Nephron (organoid): ENCODE results near the gene FUZ.

Experiments used
- H3K27ac Mint-ChIP-seq, 3 experiments: 2 replicates each; pipeline ENCODE4 v1.8.0; 2020; ENCODE audit warnings: mixed read lengths in 3 of 3, mild to moderate bottlenecking in 2 of 3, moderate library complexity in 1 of 3
- H3K27me3 Mint-ChIP-seq: 2 replicates; pipeline ENCODE4 v1.8.0; 2021; ENCODE audit warnings: low read depth, mild to moderate bottlenecking, moderate library complexity, mixed read lengths
- H3K36me3 Mint-ChIP-seq: 2 replicates; pipeline ENCODE4 v1.8.0; 2020; ENCODE audit warnings: low read depth, mixed read lengths
- H3K4me1 Mint-ChIP-seq: 2 replicates; pipeline ENCODE4 v1.8.0; 2020; ENCODE audit warnings: mixed read lengths
- H3K4me3 Mint-ChIP-seq, 3 experiments: 2 replicates each; pipeline ENCODE4 v1.8.0; 2020; ENCODE audit warnings: mild to moderate bottlenecking in 3 of 3, mixed read lengths in 3 of 3, moderate library complexity in 2 of 3
- H3K9me3 Mint-ChIP-seq: 2 replicates; pipeline ENCODE4 v1.8.0; 2020; ENCODE audit warnings: mixed read lengths
- TF ChIP-seq, protein P1 (sequence below), 3 experiments: fragments of 200-600 bp; sonication (generic); IDR thresholded peaks; one replicate each; pipeline ENCODE4 v1.5.0; 2021; ENCODE audit warnings: antibody characterized with exemption in 3 of 3; ENCODE audit not compliant: unreplicated experiment in 3 of 3

Gene FUZ

DNA sequence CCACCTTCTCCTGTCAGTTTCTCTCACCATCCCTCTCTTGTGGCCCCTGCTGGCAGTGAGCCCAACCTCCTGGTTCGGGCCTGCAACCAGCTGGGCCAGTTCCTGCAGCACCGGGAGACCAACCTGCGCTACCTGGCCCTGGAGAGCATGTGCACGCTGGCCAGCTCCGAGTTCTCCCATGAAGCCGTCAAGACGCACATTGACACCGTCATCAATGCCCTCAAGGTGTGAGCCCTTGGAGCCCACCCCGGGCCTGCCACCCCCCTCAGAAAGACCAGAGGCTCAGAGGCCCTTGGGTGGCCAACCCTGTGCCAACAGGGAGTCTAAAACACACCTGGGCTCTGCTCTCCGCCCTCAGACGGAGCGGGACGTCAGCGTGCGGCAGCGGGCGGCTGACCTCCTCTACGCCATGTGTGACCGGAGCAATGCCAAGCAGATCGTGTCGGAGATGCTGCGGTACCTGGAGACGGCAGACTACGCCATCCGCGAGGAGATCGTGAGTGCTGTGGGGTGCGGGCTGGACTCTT is 13.8 kb downstream of the FUZ start:
- Mint-ChIP-seq H3K36me3 (peaks cover 54% of the 10 kb centered on the region), H3K4me1 (peaks cover 13% of the 10 kb centered on the region), H3K4me3 (no peak overlapping the region), H3K9me3 (no peaks in the 10 kb centered on the region), H3K27ac (no peak overlapping the region), H3K27me3 (no peaks in the 10 kb centered on the region)
- TF ChIP-seq, protein P1, sequence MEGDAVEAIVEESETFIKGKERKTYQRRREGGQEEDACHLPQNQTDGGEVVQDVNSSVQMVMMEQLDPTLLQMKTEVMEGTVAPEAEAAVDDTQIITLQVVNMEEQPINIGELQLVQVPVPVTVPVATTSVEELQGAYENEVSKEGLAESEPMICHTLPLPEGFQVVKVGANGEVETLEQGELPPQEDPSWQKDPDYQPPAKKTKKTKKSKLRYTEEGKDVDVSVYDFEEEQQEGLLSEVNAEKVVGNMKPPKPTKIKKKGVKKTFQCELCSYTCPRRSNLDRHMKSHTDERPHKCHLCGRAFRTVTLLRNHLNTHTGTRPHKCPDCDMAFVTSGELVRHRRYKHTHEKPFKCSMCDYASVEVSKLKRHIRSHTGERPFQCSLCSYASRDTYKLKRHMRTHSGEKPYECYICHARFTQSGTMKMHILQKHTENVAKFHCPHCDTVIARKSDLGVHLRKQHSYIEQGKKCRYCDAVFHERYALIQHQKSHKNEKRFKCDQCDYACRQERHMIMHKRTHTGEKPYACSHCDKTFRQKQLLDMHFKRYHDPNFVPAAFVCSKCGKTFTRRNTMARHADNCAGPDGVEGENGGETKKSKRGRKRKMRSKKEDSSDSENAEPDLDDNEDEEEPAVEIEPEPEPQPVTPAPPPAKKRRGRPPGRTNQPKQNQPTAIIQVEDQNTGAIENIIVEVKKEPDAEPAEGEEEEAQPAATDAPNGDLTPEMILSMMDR (IDR thresholded peaks at IDR 0.05; ENCODE audit: unreplicated experiment in 3 of 3), result no peak

DNA sequence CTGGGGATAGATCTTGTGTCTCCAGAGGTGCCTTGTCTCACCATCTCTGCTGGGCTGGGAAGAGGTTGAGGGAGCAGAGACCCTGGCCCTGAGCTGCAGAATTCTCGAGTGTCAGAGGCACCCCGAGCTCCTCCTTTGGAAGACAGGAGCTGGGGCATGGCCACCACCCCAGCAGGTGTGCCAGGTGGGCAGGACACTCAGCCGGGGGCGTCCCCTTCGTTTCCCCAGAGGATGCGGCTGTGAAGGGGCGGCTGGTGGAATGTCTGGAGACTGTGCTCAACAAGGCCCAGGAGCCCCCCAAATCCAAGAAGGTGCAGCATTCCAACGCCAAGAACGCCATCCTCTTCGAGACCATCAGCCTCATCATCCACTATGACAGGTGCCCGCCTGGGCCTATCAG is 14.5 kb downstream of the FUZ start:
- TF ChIP-seq, protein P1 (IDR thresholded peaks at IDR 0.05; ENCODE audit: unreplicated experiment in 3 of 3), result no peak
- Mint-ChIP-seq H3K4me1 (peaks cover 12% of the 10 kb centered on the region), H3K27me3 (no peaks in the 10 kb centered on the region), H3K36me3 (peaks cover 53% of the 10 kb centered on the region), H3K9me3 (no peaks in the 10 kb centered on the region), H3K27ac (no peak overlapping the region), H3K4me3 (no peak overlapping the region)

DNA sequence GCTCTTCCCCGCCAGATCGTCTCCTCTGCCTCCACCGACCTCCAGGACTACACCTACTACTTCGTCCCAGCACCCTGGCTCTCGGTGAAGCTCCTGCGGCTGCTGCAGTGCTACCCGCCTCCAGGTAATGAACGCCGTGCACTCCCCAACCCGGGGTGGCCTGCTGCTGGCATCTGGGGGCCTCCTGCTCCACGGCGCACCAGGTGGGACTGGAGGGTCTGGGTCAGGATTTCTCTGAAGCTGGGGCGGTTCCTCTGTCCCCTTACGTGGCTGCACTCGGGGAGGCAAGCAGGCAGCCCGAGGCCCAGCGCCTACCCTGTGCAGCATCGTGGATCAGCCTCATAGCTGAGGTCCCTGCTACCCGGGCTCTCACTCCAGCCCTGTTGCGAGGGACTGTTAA is 17.5 kb downstream of the FUZ start:
- Mint-ChIP-seq H3K4me3 (no peak overlapping the region), H3K36me3 (peaks cover 51% of the 10 kb centered on the region), H3K27me3 (no peaks in the 10 kb centered on the region), H3K9me3 (no peaks in the 10 kb centered on the region), H3K4me1 (peaks cover 4% of the 10 kb centered on the region), H3K27ac (no peak overlapping the region)
- TF ChIP-seq, protein P1 (IDR thresholded peaks at IDR 0.05; ENCODE audit: unreplicated experiment in 3 of 3), result no peak

DNA sequence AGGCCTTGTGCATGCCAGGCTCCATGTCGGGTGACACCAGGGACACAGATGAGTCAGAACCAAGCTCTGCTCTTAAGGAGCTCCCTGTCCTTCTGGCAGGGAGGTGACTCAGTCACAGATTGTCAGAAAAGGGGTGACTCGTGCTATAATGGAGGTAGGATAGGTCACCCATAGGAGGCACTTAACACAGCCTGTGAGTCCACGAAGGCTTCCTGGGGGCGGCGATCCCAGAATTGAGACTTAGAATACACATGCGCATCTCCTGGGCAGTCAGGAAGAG is 19.6 kb downstream of the FUZ start:
- no peak overlapping the region for H3K4me3 Mint-ChIP-seq
- TF ChIP-seq, protein P1 (IDR thresholded peaks at IDR 0.05; ENCODE audit: unreplicated experiment in 3 of 3), result no peak
- H3K27ac Mint-ChIP-seq, result no peak overlapping the region

DNA sequence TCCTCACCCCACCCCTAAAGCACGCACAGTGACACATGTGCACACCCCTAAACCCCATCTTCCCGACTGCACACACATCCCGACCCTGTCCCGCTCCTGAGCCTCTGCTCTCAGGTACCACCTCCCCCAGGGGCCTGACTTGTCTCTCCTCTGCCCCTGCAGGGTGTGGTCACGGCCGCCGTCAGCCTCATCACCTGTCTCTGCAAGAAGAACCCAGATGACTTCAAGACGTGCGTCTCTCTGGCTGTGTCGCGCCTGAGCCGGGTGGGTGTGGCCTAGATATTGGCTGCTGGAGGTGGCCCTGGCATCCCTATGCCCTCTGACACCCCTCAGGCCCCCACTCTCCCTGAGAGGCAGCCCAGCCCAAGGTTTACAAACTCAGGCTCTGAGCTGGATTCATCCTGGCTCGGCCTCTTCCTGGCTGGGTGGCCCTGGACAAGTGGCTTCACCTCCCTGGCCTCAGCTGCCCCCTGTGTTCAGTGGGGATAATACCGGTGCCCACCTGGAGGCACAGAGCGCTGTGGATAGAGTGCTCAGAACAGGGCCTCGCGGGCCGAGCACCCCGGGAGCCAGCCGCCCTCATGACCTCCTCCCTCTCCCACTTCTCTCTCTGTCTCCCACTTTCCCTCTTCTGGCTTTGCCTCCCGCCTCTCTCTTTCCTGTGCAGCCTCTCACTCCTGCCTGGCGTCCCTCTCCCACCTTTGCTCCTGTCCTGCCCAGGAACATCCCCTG is 20.1 kb downstream of the FUZ start:
- H3K27ac Mint-ChIP-seq, result no peak overlapping the region
- H3K9me3 Mint-ChIP-seq, result no peaks in the 10 kb centered on the region
- TF ChIP-seq, protein P1 (IDR thresholded peaks at IDR 0.05; ENCODE audit: unreplicated experiment in 3 of 3), result no peak
- no peaks in the 10 kb centered on the region for H3K27me3 Mint-ChIP-seq
- peaks cover 52% of the 10 kb centered on the region for H3K36me3 Mint-ChIP-seq
- H3K4me3 Mint-ChIP-seq, result no peak overlapping the region
- H3K4me1 Mint-ChIP-seq, result peaks cover 11% of the 10 kb centered on the region

More for the DNA sequence above, 19.6 kb downstream of the FUZ start:
- peaks cover 51% of the 10 kb centered on the region for H3K36me3 Mint-ChIP-seq
- H3K9me3 Mint-ChIP-seq, result no peaks in the 10 kb centered on the region
- peaks cover 11% of the 10 kb centered on the region for H3K4me1 Mint-ChIP-seq
- no peaks in the 10 kb centered on the region for H3K27me3 Mint-ChIP-seq
